Ishikawa (cell line): ENCODE results near the gene CFAP46.

Experiments
- CEBPB ChIP-seq: IDR thresholded peaks from 2 replicates; pipeline ENCODE4 v1.6.1; 2012
- CREB1 ChIP-seq: IDR thresholded peaks from 2 replicates; pipeline ENCODE4 v1.6.1; 2012; ENCODE audit warnings: low read depth
- EGR1 ChIP-seq: IDR thresholded peaks from 2 replicates; pipeline ENCODE4 v1.6.1; 2012
- EP300 ChIP-seq: IDR thresholded peaks from 2 replicates; pipeline ENCODE4 v1.6.1; 2012; ENCODE audit warnings: borderline replicate concordance
- FOXM1 ChIP-seq: IDR thresholded peaks from 2 replicates; pipeline ENCODE4 v1.6.1; 2012; ENCODE audit warnings: low read depth, borderline replicate concordance
- MAX ChIP-seq: IDR thresholded peaks from 2 replicates; pipeline ENCODE4 v1.6.1; 2012
- NFIC ChIP-seq: IDR thresholded peaks from 2 replicates; pipeline ENCODE4 v1.6.1; 2012
- RAD21 ChIP-seq: IDR thresholded peaks from 2 replicates; pipeline ENCODE4 v1.6.1; 2012; ENCODE audit warnings: low read depth
- REST ChIP-seq: IDR thresholded peaks from 2 replicates; pipeline ENCODE4 v1.6.1; 2012; ENCODE audit warnings: low read depth, mild to moderate bottlenecking
- TCF12 ChIP-seq: IDR thresholded peaks from 2 replicates; pipeline ENCODE4 v1.6.1; 2012; ENCODE audit warnings: low read depth
- TEAD4 ChIP-seq: IDR thresholded peaks from 2 replicates; pipeline ENCODE4 v1.6.1; 2012
- USF1 ChIP-seq: IDR thresholded peaks from 2 replicates; pipeline ENCODE4 v1.6.1; 2012
- YY1 ChIP-seq: IDR thresholded peaks from 2 replicates; pipeline ENCODE4 v1.6.1; 2012; ENCODE audit warnings: low read depth
- ZBTB7A ChIP-seq: IDR thresholded peaks from 2 replicates; pipeline ENCODE4 v1.6.1; 2012; ENCODE audit warnings: low read depth

The CFAP46 gene

GRCh38 chr10:132776186-132776585 is 166.2 kb downstream of the CFAP46 start:
- TF ChIP-seq ZBTB7A (0 out of 2 replicates have a peak, but pooled peaks have one; percentile 33), NFIC (no peak), EP300 (no peak)

- TF ChIP-seq TCF12 (peak; percentile 49; the same call in 1 of the 2 replicates), RAD21 (no peak), CREB1 (no peak), EP300 (no peak; the same call in none of the 2 replicates), TEAD4 (peak; percentile 54; the same call in 1 of the 2 replicates), EGR1 (peak; percentile 56; the same call in 1 of the 2 replicates), MAX (peak; percentile 82)
Observed at GRCh38 chr10:132774902-132775863, 167.2 kb downstream of the CFAP46 start.

- TF ChIP-seq YY1 (no peak), ZBTB7A (0 out of 2 replicates have a peak, but pooled peaks have one; percentile 10)
Observed at GRCh38 chr10:132774181-132774901, 168.0 kb downstream of the CFAP46 start.

GRCh38 chr10:132770061-132771021 is 172.0 kb downstream of the CFAP46 start:
- TF ChIP-seq TEAD4 (no peak), FOXM1 (no peak), CEBPB (no peak), USF1 (no peak), YY1 (no peak), CREB1 (no peak), RAD21 (no peak), EGR1 (no peak), EP300 (no peak), REST (no peak)

GRCh38 chr10:132768346-132769248 is 173.8 kb downstream of the CFAP46 start:
- TF ChIP-seq USF1 (no peak), MAX (no peak), NFIC (no peak), ZBTB7A (no peak), REST (no peak)
